ENCODE data around the gene GDPD4.

The GDPD4 gene

GRCh38 chr11:77188633-77189491 is 112.6 kb downstream of the GDPD4 start:
- no peak for DNase-seq

DNA sequence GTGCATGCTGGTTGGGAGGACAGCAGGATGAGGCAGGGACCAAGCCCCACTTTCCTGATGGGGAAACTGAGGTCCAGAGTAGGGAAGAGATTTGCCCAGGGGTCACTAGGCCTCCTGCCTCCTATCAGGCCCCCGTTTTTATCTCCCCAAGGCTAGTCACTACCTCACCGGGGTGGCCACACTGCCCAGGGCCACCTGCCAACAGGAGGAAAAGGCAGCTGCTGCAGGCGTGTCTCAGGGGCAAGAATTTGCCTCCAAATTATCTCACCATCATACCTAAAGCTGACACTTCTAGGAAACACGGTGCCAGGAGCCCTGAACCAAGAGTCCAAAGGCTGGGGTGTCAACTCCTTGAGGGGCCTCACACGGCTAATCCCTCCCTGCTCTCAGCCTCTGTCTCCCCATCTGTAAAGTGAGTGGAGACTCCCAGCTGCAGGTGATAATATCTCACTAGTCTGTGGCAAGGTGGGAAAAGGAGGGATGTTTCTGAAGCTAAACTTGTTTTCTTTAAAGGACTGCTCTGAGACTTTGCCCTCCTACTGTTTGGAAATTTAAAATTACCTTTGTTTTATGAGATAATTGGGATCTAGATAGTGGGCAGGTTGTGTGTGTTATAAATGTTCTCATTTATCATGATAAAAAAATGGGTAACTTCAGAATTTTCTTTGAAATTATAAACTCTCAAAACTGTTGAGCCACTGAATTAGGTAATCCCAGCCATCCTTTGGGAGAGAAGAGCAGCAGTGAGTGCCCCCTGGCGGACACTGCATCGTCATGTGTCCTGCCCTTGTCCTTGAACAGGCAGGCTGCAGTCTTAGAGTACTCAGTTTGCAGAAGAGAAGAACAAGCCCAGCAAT is 113.5 kb downstream of the GDPD4 start:
- DNase-seq = peak; percentile 79

DNA sequence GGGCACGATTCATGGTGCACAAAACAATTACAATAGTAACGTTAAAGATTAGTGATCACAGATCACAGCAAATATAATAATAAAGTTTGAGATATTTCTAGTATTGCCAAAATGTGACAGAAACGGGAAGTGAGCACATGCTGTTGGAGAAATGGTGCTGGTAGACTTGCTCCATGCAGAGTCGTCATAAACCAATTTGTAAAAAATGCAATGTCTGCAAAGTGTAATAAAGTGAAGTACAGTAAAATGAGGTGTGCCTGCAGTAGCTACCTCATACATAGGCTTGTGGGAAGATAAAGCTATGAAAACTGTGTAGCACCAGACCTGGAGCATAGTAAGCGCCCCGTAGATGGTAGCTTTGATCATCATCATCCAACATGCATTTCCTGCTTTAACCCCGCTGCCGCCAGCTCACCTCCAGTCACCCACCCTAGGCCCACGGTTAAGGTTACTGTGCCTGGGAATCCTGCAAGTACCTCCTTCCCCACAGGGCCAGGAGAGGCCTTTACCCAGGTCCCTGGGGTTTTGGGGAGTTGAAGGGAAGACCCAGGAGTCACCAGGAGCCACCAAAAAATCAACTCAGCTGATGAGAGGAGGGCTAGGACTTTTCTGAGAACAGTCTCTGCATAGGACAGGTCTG is 114.3 kb downstream of the GDPD4 start:
- peak; percentile 9 for DNase-seq

- no peak for DNase-seq
Observed at GRCh38 chr11:77186302-77186701, 115.2 kb downstream of the GDPD4 start.

DNA sequence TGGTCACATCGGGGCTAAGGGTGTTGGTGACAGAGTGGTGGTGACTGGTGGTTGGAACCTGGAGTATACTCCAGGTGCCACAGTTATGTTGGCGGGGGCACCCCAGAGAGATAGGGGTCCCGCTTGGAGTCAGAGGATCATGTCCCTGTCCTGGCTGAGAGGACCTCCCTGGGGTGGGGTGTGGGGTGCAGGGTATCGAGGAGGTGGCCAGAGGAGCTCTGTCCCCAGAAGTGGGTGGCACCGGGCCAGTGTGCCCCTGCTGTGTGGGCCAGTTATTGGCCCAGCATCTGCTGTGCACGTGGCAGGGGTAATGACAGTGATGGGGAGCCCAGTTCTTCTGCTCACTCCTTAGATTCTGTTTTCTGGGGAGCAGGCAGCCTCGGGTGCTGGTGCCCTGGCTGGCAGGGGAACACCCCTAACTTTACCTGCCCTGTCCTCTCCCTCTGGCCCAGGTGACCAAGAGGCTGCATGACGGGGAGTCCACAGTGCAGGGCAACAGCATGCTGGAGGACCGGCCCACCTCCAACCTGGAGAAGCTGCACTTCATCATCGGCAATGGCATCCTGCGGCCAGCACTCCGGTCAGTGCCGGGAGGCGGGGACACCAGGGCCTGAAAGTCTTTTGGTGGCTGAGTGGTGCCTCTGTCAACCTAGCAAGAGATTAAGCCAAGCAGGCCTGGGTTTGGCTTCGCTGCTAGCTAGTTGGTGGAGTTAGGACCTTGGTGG is 117.2 kb downstream of the GDPD4 start:
- no peak for DNase-seq

DNA sequence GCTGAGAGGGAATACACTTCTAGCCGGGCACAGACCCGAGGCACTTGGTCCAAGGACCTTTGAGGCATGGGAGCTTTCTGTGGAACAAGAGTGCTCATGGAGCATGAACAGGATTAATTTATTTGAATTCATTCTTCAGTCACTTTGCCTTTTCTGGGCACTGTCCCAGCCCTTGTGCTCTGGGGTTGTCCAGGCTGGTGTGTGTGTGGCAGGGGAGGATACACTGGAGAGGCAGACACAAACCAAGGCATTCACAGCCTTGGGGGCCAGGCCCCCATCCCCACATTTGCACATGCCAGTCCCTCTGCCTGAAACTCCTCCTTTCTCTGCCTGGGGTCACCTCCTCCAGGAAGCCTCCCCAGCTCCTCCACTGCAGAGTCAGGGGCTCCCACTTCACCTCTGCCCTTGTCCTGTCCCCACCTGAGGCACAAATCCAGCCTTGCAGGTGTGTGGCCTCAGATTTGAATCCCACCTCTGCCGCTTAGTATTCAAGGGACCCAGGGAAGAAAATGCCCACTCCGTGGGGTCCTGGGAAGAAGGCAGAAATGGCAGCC is 118.0 kb downstream of the GDPD4 start:
- DNase-seq = no peak

DNA sequence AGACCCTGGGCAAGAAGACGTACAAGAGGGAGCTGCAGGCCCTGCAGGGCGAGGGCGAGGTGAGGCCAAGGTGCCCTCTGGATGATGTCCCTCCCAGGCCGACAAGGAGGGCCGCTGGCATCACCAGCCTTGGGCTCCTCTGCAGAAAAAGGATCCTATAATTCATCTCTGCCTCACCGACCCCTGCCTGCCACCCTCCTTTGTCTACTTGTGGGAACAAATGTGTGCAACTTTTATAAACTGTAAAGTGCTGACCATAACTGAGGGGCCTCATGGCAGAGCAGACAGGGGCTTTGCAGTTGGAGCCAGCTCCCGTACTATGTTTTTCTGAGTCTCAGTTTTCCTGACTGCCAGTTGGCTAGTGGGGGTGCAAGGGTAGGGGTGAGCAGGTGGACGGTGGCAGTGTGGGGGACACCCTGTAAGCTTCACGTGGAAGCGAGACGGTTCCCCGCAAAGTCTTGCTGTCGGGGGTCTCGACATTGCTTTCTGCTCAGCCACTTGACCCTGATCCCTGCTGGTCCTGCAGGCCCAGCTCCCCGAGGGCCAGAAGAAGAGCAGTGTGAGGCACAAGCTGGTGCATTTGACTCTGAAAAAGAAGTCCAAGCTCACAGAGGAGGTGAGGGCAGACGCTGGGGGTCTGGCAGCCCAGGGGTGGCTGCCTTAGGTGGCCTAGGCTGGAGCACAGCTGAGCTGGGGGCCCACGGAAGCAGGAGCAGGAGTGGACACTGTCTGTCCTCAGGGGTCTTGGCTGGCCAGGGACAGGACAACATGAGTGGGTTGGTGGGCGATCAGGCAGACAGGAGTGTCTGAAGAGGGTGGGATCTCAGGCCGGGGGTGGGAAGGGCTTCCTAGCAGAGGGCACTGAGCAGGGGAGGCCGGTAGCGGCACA is 118.7 kb downstream of the GDPD4 start:
- DNase-seq = no peak

- DNase-seq = no peak
Observed at GRCh38 chr11:77181799-77182541, 119.5 kb downstream of the GDPD4 start.

- DNase-seq = no peak
Observed at GRCh38 chr11:77181226-77181625, 120.3 kb downstream of the GDPD4 start.

GRCh38 chr11:77180346-77180745 is 121.1 kb downstream of the GDPD4 start:
- DNase-seq = no peak

DNA sequence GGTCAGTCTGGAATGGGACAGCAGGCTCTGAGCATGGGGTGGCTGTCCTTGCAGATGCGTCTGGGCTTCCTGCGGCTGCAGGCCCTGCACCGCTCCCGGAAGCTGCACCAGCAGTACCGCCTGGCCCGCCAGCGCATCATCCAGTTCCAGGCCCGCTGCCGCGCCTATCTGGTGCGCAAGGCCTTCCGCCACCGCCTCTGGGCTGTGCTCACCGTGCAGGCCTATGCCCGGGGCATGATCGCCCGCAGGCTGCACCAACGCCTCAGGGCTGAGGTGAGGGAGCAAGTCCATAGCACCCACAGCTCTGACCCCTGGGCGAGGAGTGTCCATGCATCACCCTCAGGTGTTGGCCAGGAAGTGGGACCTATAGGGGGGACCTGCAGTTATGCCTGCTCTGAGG is 121.8 kb downstream of the GDPD4 start:
- no peak for DNase-seq

DNA sequence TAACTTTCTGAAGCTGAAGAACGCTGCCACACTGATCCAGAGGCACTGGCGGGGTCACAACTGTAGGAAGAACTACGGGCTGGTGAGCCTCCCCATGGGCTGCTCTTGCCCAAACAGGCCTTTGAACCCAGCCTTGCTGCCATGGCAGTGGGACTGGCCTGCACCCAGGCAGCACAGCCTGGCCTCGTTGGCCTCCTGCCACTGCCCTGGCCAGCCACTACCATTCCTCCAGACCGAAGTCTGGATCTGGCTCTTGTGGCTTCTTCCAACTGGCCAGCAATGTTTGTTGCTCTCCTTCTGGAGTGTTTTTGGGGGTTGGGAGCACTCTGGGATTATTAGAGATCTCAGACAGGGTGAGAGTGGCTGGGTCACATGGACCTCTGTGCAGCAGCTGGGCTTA is 122.4 kb downstream of the GDPD4 start:
- no peak for DNase-seq

- no peak for DNase-seq
Observed at GRCh38 chr11:77178150-77178549, 123.3 kb downstream of the GDPD4 start.

GRCh38 chr11:77176996-77177395 is 124.5 kb downstream of the GDPD4 start:
- no peak for DNase-seq

GRCh38 chr11:77175869-77176539 is 125.5 kb downstream of the GDPD4 start:
- DNase-seq = peak; percentile 79

- peak; percentile 52 for DNase-seq
Observed at GRCh38 chr11:77175021-77175842, 126.3 kb downstream of the GDPD4 start.

DNA sequence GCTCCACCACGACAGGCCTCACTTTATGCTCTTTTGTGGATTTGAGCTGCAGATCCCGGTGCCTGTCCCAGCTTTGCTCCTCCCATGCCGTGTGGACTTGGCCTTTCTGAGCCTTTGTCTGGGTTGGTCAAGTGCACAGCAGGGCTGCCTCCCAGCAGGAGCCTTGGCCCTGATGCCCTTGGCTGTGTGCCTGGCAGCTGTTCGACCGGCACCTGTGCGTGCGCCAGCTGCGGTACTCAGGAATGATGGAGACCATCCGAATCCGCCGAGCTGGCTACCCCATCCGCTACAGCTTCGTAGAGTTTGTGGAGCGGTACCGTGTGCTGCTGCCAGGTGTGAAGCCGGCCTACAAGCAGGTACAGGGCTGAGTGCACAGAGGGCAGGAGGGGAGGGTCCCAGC is 126.9 kb downstream of the GDPD4 start:
- no peak for DNase-seq

DNA sequence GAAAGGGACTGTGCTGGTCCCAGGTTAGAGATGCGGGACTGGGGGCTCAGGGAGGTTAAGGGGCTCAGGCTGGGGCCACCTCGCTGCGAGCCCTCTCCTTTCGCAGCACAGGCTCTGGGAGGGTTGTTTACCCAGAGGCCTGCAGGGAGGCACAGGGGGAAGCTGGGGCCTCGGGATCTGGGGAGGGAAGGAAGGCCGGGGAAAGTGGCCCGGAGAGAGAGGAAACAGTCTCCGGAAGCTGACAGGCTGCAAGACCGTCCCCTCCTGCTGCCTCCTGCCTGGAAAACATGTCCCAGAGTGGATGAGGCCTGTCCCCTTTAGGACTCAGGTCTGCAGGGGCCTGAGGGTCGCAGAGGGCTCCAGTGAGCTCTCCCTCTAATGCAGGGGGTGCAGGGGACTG is 128.0 kb downstream of the GDPD4 start:
- DNase-seq = no peak

DNA sequence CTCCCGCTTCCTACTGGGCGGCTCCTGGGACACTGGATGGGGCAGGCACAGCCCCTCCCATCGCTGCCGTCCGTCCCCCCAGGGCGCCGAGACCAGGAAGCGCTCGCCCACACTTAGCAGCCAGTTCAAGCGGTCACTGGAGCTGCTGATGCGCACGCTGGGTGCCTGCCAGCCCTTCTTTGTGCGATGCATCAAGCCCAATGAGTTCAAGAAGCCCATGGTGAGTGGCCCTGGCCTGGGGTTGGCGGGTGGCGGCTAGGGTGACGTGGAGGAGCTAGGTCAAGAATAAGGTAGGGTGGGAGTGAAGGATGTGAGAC is 128.9 kb downstream of the GDPD4 start:
- no peak for DNase-seq
